WTC11 (cell line): ENCODE data around the gene SURF6. TPM values are rescaled to one million over a fixed set of nuclear protein-coding genes. Genes with fewer than 3 reads are reported as not detected.
A peak's percentile ranks its signal among the peaks of the same experiment; 100 is the strongest.

ENCODE experiments used
- ATAC-seq: fragments of 200-7000 bp; cut with Tn5 transposase; 2 replicates; pipeline ENCODE4 v1.10.0; 2021; ENCODE audit warnings: mild to moderate bottlenecking, moderate library complexity
- CTCF ChIA-PET: fragments of 300-600 bp; sonication (Branson Sonifier 250); formaldehyde crosslinking; loops from one replicate; lab custom pipeline; 2021; ENCODE audit warnings: antibody characterized with exemption; lab: Charles Lee
- POLR2A ChIA-PET: fragments of 350-600 bp; sonication (Branson Sonifier 250); formaldehyde crosslinking; loops from one replicate; lab custom pipeline; 2021; ENCODE audit warnings: antibody characterized with exemption; lab: Charles Lee
- DNase-seq: peaks from one replicate; pipeline ENCODE4 v3.0.0; 2021; ENCODE audit warnings: low spot score
- H3K27ac Mint-ChIP-seq: 2 replicates; pipeline ENCODE4 v1.8.0; 2021; ENCODE audit warnings: mixed read lengths
- H3K27me3 Mint-ChIP-seq: 2 replicates; pipeline ENCODE4 v1.8.0; 2021; ENCODE audit warnings: low read depth, mild to moderate bottlenecking, moderate library complexity, mixed read lengths
- H3K36me3 Mint-ChIP-seq: 2 replicates; pipeline ENCODE4 v1.8.0; 2021; ENCODE audit warnings: mixed read lengths
- H3K4me1 Mint-ChIP-seq: 2 replicates; pipeline ENCODE4 v1.8.0; 2022; ENCODE audit warnings: mixed read lengths
- H3K4me3 Mint-ChIP-seq: 2 replicates; pipeline ENCODE4 v1.8.0; 2021; ENCODE audit warnings: mild to moderate bottlenecking, moderate library complexity, mixed read lengths
- H3K9me3 Mint-ChIP-seq: 2 replicates; pipeline ENCODE4 v1.8.0; 2021; ENCODE audit warnings: mixed read lengths
- CBFB ChIP-seq: sonication (generic); formaldehyde crosslinking; IDR thresholded peaks from 2 replicates; pipeline ENCODE4 v1.8.1; 2022; ENCODE audit warnings: mild to moderate bottlenecking, low read depth, missing genetic modification reagents
- CREB1 ChIP-seq: sonication (generic); formaldehyde crosslinking; IDR thresholded peaks from 2 replicates; pipeline ENCODE4 v1.8.0; 2023; ENCODE audit warnings: mild to moderate bottlenecking, missing genetic modification reagents
- E2F1 ChIP-seq: sonication (generic); formaldehyde crosslinking; IDR thresholded peaks from 2 replicates; pipeline ENCODE4 v1.8.0; 2022; ENCODE audit warnings: mild to moderate bottlenecking, missing genetic modification reagents
- E2F4 ChIP-seq: sonication (generic); formaldehyde crosslinking; IDR thresholded peaks from 2 replicates; pipeline ENCODE4 v1.8.1; 2022; ENCODE audit warnings: low read depth, mild to moderate bottlenecking, moderate library complexity, missing genetic modification reagents, borderline replicate concordance
- HMGXB4 ChIP-seq: sonication (generic); formaldehyde crosslinking; IDR thresholded peaks from 2 replicates; pipeline ENCODE4 v1.8.1; 2023; ENCODE audit warnings: mild to moderate bottlenecking, moderate library complexity, missing genetic modification reagents
- IRF1 ChIP-seq: sonication (generic); formaldehyde crosslinking; IDR thresholded peaks from 2 replicates; pipeline ENCODE4 v1.8.0; 2023; ENCODE audit warnings: missing genetic modification reagents
- IRF2 ChIP-seq: sonication (generic); formaldehyde crosslinking; IDR thresholded peaks from 2 replicates; pipeline ENCODE4 v1.8.0; 2022; ENCODE audit warnings: low read depth, missing genetic modification reagents, borderline replicate concordance
- KAT7 ChIP-seq: sonication (generic); formaldehyde crosslinking; IDR thresholded peaks from 2 replicates; pipeline ENCODE4 v1.8.1; 2023; ENCODE audit warnings: missing genetic modification reagents, mild to moderate bottlenecking, borderline replicate concordance
- MAX ChIP-seq: sonication (generic); formaldehyde crosslinking; IDR thresholded peaks from 2 replicates; pipeline ENCODE4 v1.8.0; 2022; ENCODE audit warnings: mild to moderate bottlenecking, missing genetic modification reagents
- NR3C1 ChIP-seq: sonication (generic); formaldehyde crosslinking; conservative IDR thresholded peaks from 2 replicates; pipeline ENCODE4 v1.8.1; 2023; ENCODE audit warnings: low read depth, mild to moderate bottlenecking, missing genetic modification reagents
- PREB ChIP-seq: sonication (generic); formaldehyde crosslinking; IDR thresholded peaks from 2 replicates; pipeline ENCODE4 v1.8.1; 2022; ENCODE audit warnings: mild to moderate bottlenecking, missing genetic modification reagents, moderate library complexity, borderline replicate concordance
- STAT6 ChIP-seq: sonication (generic); formaldehyde crosslinking; conservative IDR thresholded peaks from 2 replicates; pipeline ENCODE4 v1.8.1; 2023; ENCODE audit warnings: mild to moderate bottlenecking, low read depth, missing genetic modification reagents, moderate library complexity
- TP53 ChIP-seq: sonication (generic); formaldehyde crosslinking; IDR thresholded peaks from 2 replicates; pipeline ENCODE4 v1.8.1; 2023; ENCODE audit warnings: mild to moderate bottlenecking, missing genetic modification reagents
- USF2 ChIP-seq: sonication (generic); formaldehyde crosslinking; IDR thresholded peaks from 2 replicates; pipeline ENCODE4 v1.8.1; 2023; ENCODE audit warnings: mild to moderate bottlenecking, missing genetic modification reagents, moderate library complexity
- ZNF232 ChIP-seq: sonication (generic); formaldehyde crosslinking; IDR thresholded peaks from 2 replicates; pipeline ENCODE4 v1.8.0; 2022; ENCODE audit warnings: mild to moderate bottlenecking, missing genetic modification reagents
- ZNF317 ChIP-seq: sonication (generic); formaldehyde crosslinking; IDR thresholded peaks from 2 replicates; pipeline ENCODE4 v1.8.1; 2023; ENCODE audit warnings: low read depth, mild to moderate bottlenecking, moderate library complexity, missing genetic modification reagents, borderline replicate concordance
- total RNA-seq: library from RNA; stranded (reverse); gene quantifications from 3 replicates; pipeline ENCODE4 v1.2.3, GENCODE V29; 2021

The SURF6 gene
- total RNA-seq, 1 experiment from 2014 or later = 67.2 TPM

GRCh38 chr9:133375724-133376654, 40.0 kb upstream of the SURF6 start, which contains the start of the genes STKLD1 and SURF4 (continued):
- no peak for TF ChIP-seq ZNF317
- TF ChIP-seq STAT6 (CRISPR knock-in tag) = no peak
- TF ChIP-seq ZNF232 (CRISPR knock-in tag) = peak; percentile 26
- TF ChIP-seq NR3C1 (CRISPR knock-in tag) = 0 out of 2 replicates have a peak, but pooled peaks have one; percentile 70
- peak; percentile 52; the same call in 1 of the 2 replicates for TF ChIP-seq USF2 (CRISPR knock-in tag)
- 0 out of 2 replicates have a peak, but pooled peaks have one; percentile 10 for TF ChIP-seq KAT7 (CRISPR knock-in tag)
- TF ChIP-seq CREB1 (CRISPR knock-in tag) = peak; percentile 74; the same call in 1 of the 2 replicates
- no peak for TF ChIP-seq E2F4
- TF ChIP-seq PREB (CRISPR knock-in tag) = no peak
- 0 out of 2 replicates have a peak, but pooled peaks have one; percentile 63 for TF ChIP-seq CBFB (CRISPR knock-in tag)
- peak; percentile 89; the same call in 1 of the 2 replicates for TF ChIP-seq E2F1 (CRISPR knock-in tag)
- TF ChIP-seq IRF2 (CRISPR knock-in tag) = 0 out of 2 replicates have a peak, but pooled peaks have one; percentile 79
- peak; percentile 89; the same call in 1 of the 2 replicates for TF ChIP-seq TP53 (CRISPR knock-in tag)
- TF ChIP-seq MAX (CRISPR knock-in tag) = peak; percentile 89; the same call in 1 of the 2 replicates

GRCh38 chr9:133375116-133375723, 39.2 kb upstream of the SURF6 start:
- H3K9me3 Mint-ChIP-seq = peaks cover 4% of the 10 kb centered on the region
- DNase-seq = peak; percentile 35
- peaks cover 25% of the 10 kb centered on the region for H3K36me3 Mint-ChIP-seq
- ChIA-PET POLR2A (interaction anchor here (1.0 kb wide), 1 partner anchor 27 kb away, joined by 3 read pairs; the partner anchor contains the start of genes MED22 and RPL7A), CTCF (interaction anchor here (0.6 to 1.3 kb wide), 4 partner anchors 27 to 231 kb away, joined by 3 to 5 read pairs (median 4); partner anchors contain the start of genes MED22 and RPL7A)
- H3K27me3 Mint-ChIP-seq = peaks cover 30% of the 10 kb centered on the region
- H3K4me1 Mint-ChIP-seq = peaks cover 17% of the 10 kb centered on the region
- H3K4me3 Mint-ChIP-seq = peak overlapping the region; percentile 98
- TF ChIP-seq HMGXB4 (CRISPR knock-in tag) = 0 out of 2 replicates have a peak, but pooled peaks have one; percentile 17
- no peak for TF ChIP-seq IRF1 (CRISPR knock-in tag)
- H3K27ac Mint-ChIP-seq = peak overlapping the region; percentile 96
- ATAC-seq = peak; percentile 3
